ENCODE measurements around the gene AK5.

AK5 gene

GRCh38 chr1:77319036-77319705 lies 37.4 kb downstream of the AK5 start:
- no peak overlapping the region for H3K4me3 ChIP-seq (ENCODE audit: low read depth in 1 of 2, low read length in 1 of 2)
- H3K4me1 ChIP-seq (ENCODE audit: control insufficient read depth in 1 of 2, insufficient read depth in 1 of 2, low read depth in 1 of 2, low read length in 1 of 2) = no peaks in the 10 kb centered on the region
- no peaks in the 10 kb centered on the region for H3K27me3 ChIP-seq
- H3K27ac ChIP-seq = no peak overlapping the region
- TF ChIP-seq CTCF (IDR thresholded peaks at IDR 0.05) = no peak
- no peaks in the 10 kb centered on the region for H3K9me3 ChIP-seq
- H3K36me3 ChIP-seq = no peaks in the 10 kb centered on the region

- Histone ChIP-seq H3K27ac (no peak overlapping the region), H3K36me3 (no peaks in the 10 kb centered on the region), H3K4me3 (ENCODE audit: low read depth in 1 of 2, low read length in 1 of 2) (no peak overlapping the region), H3K4me1 (ENCODE audit: control insufficient read depth in 1 of 2, insufficient read depth in 1 of 2, low read depth in 1 of 2, low read length in 1 of 2) (no peaks in the 10 kb centered on the region), H3K27me3 (no peaks in the 10 kb centered on the region), H3K9me3 (no peaks in the 10 kb centered on the region)
- no peak for TF ChIP-seq CTCF (IDR thresholded peaks at IDR 0.05)
Observed at GRCh38 chr1:77322061-77322900, 40.5 kb downstream of the AK5 start.

GRCh38 chr1:77333501-77333900 lies 51.7 kb downstream of the AK5 start:
- H3K36me3 ChIP-seq = no peaks in the 10 kb centered on the region
- no peaks in the 10 kb centered on the region for H3K4me1 ChIP-seq (ENCODE audit: control insufficient read depth in 1 of 2, insufficient read depth in 1 of 2, low read depth in 1 of 2, low read length in 1 of 2)
- TF ChIP-seq CTCF (IDR thresholded peaks at IDR 0.05) = no peak
- H3K4me3 ChIP-seq (ENCODE audit: low read depth in 1 of 2, low read length in 1 of 2) = no peak overlapping the region
- no peak overlapping the region for H3K27ac ChIP-seq
- H3K9me3 ChIP-seq = no peaks in the 10 kb centered on the region
- no peaks in the 10 kb centered on the region for H3K27me3 ChIP-seq

GRCh38 chr1:77336729-77337128 lies 54.9 kb downstream of the AK5 start:
- Histone ChIP-seq H3K27me3 (no peaks in the 10 kb centered on the region), H3K9me3 (no peaks in the 10 kb centered on the region), H3K4me3 (ENCODE audit: low read depth in 1 of 2, low read length in 1 of 2) (no peak overlapping the region), H3K36me3 (no peaks in the 10 kb centered on the region), H3K27ac (no peak overlapping the region), H3K4me1 (ENCODE audit: control insufficient read depth in 1 of 2, insufficient read depth in 1 of 2, low read depth in 1 of 2, low read length in 1 of 2) (no peaks in the 10 kb centered on the region)
- no peak for TF ChIP-seq CTCF (IDR thresholded peaks at IDR 0.05)

- TF ChIP-seq CTCF (IDR thresholded peaks at IDR 0.05) = no peak
- H3K4me3 ChIP-seq (ENCODE audit: low read depth in 1 of 2, low read length in 1 of 2) = no peak overlapping the region
- H3K9me3 ChIP-seq = no peaks in the 10 kb centered on the region
- H3K27me3 ChIP-seq = no peaks in the 10 kb centered on the region
- H3K4me1 ChIP-seq (ENCODE audit: control insufficient read depth in 1 of 2, insufficient read depth in 1 of 2, low read depth in 1 of 2, low read length in 1 of 2) = no peaks in the 10 kb centered on the region
- H3K27ac ChIP-seq = no peak overlapping the region
- H3K36me3 ChIP-seq = no peaks in the 10 kb centered on the region
Observed at GRCh38 chr1:77339326-77339725, 57.5 kb downstream of the AK5 start.
